Tibial artery (tissue), 4 donors: ENCODE measurements around the gene CUX1.
"Not testable (repeated sequence)": the region's sequence is repeated elsewhere in the genome, so short reads cannot be mapped to it uniquely, and the experiment has no call there.

ENCODE experiments used
- DNase-seq, 2 donors: peaks; one replicate each; pipeline ENCODE4 v3.0.0-alpha.2; 2019
- H3K27ac ChIP-seq, 2 donors: fragments of 200-600 bp; sonication (generic) in 1 of 2; 1 replicate in 1 of 2; 2 replicates in 1 of 2; pipeline ENCODE4 v1.5.1; 2018 to 2019; ENCODE audit warnings: mild to moderate bottlenecking in 1 of 2
- H3K27me3 ChIP-seq, 2 donors: fragments of 200-600 bp; sonication (generic) in 1 of 2; one replicate each; pipeline versions ENCODE4 v1.5.1 to v1.6.0; 2016 to 2019
- H3K36me3 ChIP-seq, 3 donors: fragments of 200-600 bp; sonication (generic) in 2 of 3; one replicate each; pipeline ENCODE4 v1.5.1; 2016 to 2019; ENCODE audit warnings: mild to moderate bottlenecking in 2 of 3
- H3K4me1 ChIP-seq, 4 donors: fragments of 200-600 bp; sonication (generic) in 2 of 4; 1 replicate in 3 of 4; 2 replicates in 1 of 4; pipeline ENCODE4 v1.5.1; 2016 to 2019
- H3K4me3 ChIP-seq, 2 donors: fragments of 200-600 bp; sonication (generic) in 1 of 2; 1 replicate in 1 of 2; 2 replicates in 1 of 2; pipeline ENCODE4 v1.5.1; 2018 to 2019; ENCODE audit warnings: mild to moderate bottlenecking in 2 of 2
- H3K9me3 ChIP-seq, 3 donors: fragments of 200-600 bp; sonication (generic) in 1 of 3; one replicate each; pipeline ENCODE4 v1.5.1; 2016 to 2019
- CTCF ChIP-seq, 2 experiments: fragments of 200-600 bp in 1 of 2; fragments of 450-650 bp in 1 of 2; IDR thresholded peaks; one replicate each; pipeline ENCODE4 v1.5.1; 2017 to 2019; ENCODE audit warnings: antibody characterized with exemption in 2 of 2, mild to moderate bottlenecking in 1 of 2, moderate library complexity in 1 of 2
- intact Hi-C: fragments of 100-400 bp; cut with DNase I; formaldehyde crosslinking; loops from one replicate; pipeline ENCODE4 v1.15.0; 2023; ENCODE audit warnings: low total_unique reads

Gene CUX1

DNA sequence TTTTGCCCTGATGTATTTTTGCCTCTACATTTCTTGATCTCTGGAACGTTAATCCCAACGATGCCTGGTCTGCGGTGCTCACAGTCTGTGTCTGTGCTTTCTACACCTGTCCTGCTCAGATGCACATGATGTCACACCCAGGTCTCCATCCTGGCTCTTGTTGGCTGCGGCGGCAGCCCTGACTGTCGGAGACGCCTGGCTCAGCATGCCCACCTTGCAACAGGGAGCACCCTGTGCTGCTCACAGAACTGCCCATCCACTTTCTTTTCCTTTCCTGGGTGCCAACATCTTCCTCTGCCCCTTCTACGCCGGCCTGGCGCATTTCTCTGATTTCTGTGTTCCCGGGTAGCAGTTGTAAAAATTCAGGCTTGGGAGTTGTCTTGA, 106.2 kb downstream of the CUX1 start:
- H3K27ac ChIP-seq: peak overlapping the region; percentile 89 to 92
- peak overlapping the region; percentile 34 to 41 for H3K4me3 ChIP-seq
- H3K27me3 ChIP-seq: no peaks in the 10 kb centered on the region
- peaks cover 0 to 32% (median 14%) of the 10 kb centered on the region in 4 donors for H3K4me1 ChIP-seq
- H3K9me3 ChIP-seq: no peaks in the 10 kb centered on the region
- peaks cover 0 to 12% (median 1%) of the 10 kb centered on the region in 3 donors for H3K36me3 ChIP-seq
- TF ChIP-seq CTCF (IDR thresholded peaks at IDR 0.05): no peak
- no peak for DNase-seq
- intact Hi-C loops: loop anchor here (5.0 kb wide), 1 partner anchor 36 kb away; no protein-coding TSS in a partner anchor

GRCh38 chr7:101924171-101924570, 106.7 kb downstream of the CUX1 start:
- Histone ChIP-seq H3K36me3 (peaks cover 0 to 7% (median 0%) of the 10 kb centered on the region in 3 donors), H3K27ac (peak overlapping the region; percentile 89 to 92)

DNA sequence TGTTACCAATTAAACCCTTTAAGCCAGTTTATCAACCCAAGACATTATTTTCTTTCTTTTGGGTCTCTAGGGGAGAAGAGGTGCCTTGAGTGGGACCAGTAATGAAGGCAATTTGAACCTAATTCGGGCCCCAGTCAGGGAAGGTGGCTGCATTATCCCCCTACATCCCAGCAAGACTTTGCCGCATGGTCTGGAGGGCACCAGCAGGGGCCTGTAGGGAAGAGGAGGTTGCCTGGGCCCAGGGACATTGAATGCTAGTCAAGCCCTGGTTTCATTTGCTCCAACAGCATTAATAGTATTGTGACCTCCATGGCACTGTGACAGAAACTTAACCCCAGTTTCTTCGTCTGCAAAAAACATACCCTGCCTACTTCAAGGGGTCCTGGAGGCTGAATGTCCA, 108.8 kb downstream of the CUX1 start:
- Histone ChIP-seq H3K27ac (peak overlapping the region in 1 of 2 donors; percentile 89), H3K4me1 (peaks cover 0 to 50% (median 18%) of the 10 kb centered on the region in 4 donors), H3K4me3 (no peak overlapping the region), H3K36me3 (no peaks in the 10 kb centered on the region), H3K9me3 (no peaks in the 10 kb centered on the region), H3K27me3 (no peaks in the 10 kb centered on the region)
- no peak for TF ChIP-seq CTCF (IDR thresholded peaks at IDR 0.05)
- intact Hi-C loops: no loop called here
- DNase-seq: no peak

More at GRCh38 chr7:101924171-101924570, 106.7 kb downstream of the CUX1 start:
- peak; percentile 52 to 87 for DNase-seq
- Histone ChIP-seq H3K9me3 (no peaks in the 10 kb centered on the region), H3K4me1 (peaks cover 0 to 34% (median 14%) of the 10 kb centered on the region in 4 donors), H3K4me3 (peak overlapping the region; percentile 34 to 41), H3K27me3 (no peaks in the 10 kb centered on the region)
- intact Hi-C loops: loop anchor here (5.0 kb wide), 1 partner anchor 37 kb away; no protein-coding TSS in a partner anchor
- TF ChIP-seq CTCF (IDR thresholded peaks at IDR 0.05): no peak

GRCh38 chr7:101927389-101927788, 110.0 kb downstream of the CUX1 start:
- no peak for DNase-seq

DNA sequence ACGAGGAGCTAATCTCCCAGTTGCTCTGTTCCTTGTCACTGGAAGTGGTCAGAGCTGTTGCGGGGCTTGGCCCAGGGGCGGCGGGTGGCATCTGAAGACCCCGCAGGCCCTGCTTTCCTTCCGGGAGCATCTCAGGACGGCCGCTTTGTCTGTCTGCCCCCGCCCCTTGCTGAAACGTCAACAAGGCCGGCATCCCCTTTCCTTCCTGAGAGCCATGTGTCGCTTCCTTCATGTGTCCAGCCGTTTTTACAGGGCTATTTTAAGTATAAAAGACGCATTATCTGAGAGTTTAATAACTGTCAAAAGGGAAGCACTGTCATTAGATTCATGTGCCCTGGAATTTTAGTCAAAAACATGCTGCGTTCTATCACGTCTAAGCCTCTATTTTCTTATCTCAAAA, 110.4 kb downstream of the CUX1 start:
- TF ChIP-seq CTCF (IDR thresholded peaks at IDR 0.05): no peak
- H3K27ac ChIP-seq: no peak overlapping the region
- no peaks in the 10 kb centered on the region for H3K9me3 ChIP-seq
- H3K27me3 ChIP-seq: no peaks in the 10 kb centered on the region
- H3K36me3 ChIP-seq: no peaks in the 10 kb centered on the region
- DNase-seq: no peak
- peaks cover 0 to 40% (median 14%) of the 10 kb centered on the region in 4 donors for H3K4me1 ChIP-seq
- intact Hi-C loops: no loop called here
- H3K4me3 ChIP-seq: no peak overlapping the region

More at GRCh38 chr7:101927389-101927788, 110.0 kb downstream of the CUX1 start:
- no peak for TF ChIP-seq CTCF (IDR thresholded peaks at IDR 0.05)
- no peaks in the 10 kb centered on the region for H3K9me3 ChIP-seq
- intact Hi-C loops: no loop called here
- no peak overlapping the region for H3K4me3 ChIP-seq
- H3K27ac ChIP-seq: no peak overlapping the region
- H3K27me3 ChIP-seq: no peaks in the 10 kb centered on the region
- no peaks in the 10 kb centered on the region for H3K36me3 ChIP-seq
- peaks cover 0 to 43% (median 17%) of the 10 kb centered on the region in 4 donors for H3K4me1 ChIP-seq

DNA sequence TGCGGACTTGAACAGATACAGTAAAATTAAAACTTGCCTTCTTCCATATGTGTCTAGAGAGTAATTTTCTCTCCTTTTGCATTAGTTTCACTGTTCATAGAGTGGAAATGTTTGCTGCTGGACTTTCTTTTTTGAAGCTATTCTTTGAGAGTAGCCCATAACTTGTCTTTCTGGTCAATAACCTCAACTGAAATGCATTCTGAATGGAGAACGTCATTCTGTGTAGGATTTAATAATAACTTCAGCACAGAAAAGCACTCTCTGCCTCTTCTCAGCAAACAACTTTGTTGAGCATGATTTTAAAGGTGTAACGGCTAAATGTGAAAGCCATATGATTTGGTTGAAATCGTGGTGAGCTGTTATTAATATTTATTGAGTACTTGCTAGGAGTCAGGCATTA, 111.8 kb downstream of the CUX1 start:
- Histone ChIP-seq H3K36me3 (no peaks in the 10 kb centered on the region), H3K9me3 (no peaks in the 10 kb centered on the region), H3K27ac (peak overlapping the region; percentile 47 to 55), H3K4me1 (peaks cover 0 to 41% (median 8%) of the 10 kb centered on the region in 4 donors), H3K27me3 (no peaks in the 10 kb centered on the region), H3K4me3 (no peak overlapping the region)
- no peak for TF ChIP-seq CTCF (IDR thresholded peaks at IDR 0.05)
- DNase-seq: no peak
- intact Hi-C loops: no loop called here

DNA sequence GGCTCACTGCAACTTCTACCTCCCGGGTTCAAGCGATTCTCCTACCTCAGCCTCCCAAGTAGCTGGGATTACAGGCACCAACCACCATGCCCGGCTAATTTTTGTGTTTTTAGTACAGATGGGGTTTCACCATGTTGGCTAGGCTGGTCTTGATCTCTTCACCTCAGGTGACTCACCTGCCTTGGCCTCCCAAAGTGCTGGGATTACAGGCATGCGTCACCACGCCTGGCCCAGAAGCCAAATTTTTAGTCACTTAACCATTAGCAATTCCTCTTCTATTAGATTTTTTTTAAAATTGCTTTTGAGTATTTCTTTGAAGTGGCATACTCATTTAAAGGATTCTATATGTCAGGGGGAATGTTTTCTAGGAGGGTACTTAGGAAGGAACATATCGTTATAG, 112.5 kb downstream of the CUX1 start:
- DNase-seq, H3K36me3 ChIP-seq, intact Hi-C loops: not testable (repeated sequence)

More for the DNA sequence above, 112.5 kb downstream of the CUX1 start:
- H3K27ac ChIP-seq: peak overlapping the region; percentile 47 to 55
- not testable (repeated sequence) for H3K9me3 ChIP-seq, H3K27me3 ChIP-seq, H3K4me3 ChIP-seq
- peaks cover 0 to 41% (median 13%) of the 10 kb centered on the region in 4 donors for H3K4me1 ChIP-seq
